ENCODE data around the gene DAP.

The DAP gene

GRCh38 chr5:10686890-10687289 lies 74.1 kb downstream of the DAP start:
- no peak for DNase-seq

- DNase-seq = no peak
These were observed 75.9 kb downstream of the DAP start for GRCh38 chr5:10685115-10685521.

GRCh38 chr5:10684303-10685086 lies 76.5 kb downstream of the DAP start:
- DNase-seq = no peak

GRCh38 chr5:10682801-10683525 lies 78.1 kb downstream of the DAP start:
- no peak for DNase-seq

GRCh38 chr5:10681731-10682679 lies 79.0 kb downstream of the DAP start:
- DNase-seq = peak; percentile 30

GRCh38 chr5:10680876-10681481 lies 80.1 kb downstream of the DAP start:
- no peak for DNase-seq

- no peak for DNase-seq
These were observed 81.6 kb downstream of the DAP start for GRCh38 chr5:10679336-10679988.

GRCh38 chr5:10678244-10678643 lies 82.8 kb downstream of the DAP start:
- no peak for DNase-seq

GRCh38 chr5:10677533-10677932 lies 83.5 kb downstream of the DAP start:
- DNase-seq = no peak

GRCh38 chr5:10676946-10677345 lies 84.1 kb downstream of the DAP start:
- DNase-seq = no peak

- no peak for DNase-seq
These were observed 84.8 kb downstream of the DAP start for GRCh38 chr5:10676224-10676623.

- DNase-seq = no peak
These were observed 85.8 kb downstream of the DAP start for GRCh38 chr5:10675177-10675700.

GRCh38 chr5:10674582-10674981 lies 86.5 kb downstream of the DAP start:
- no peak for DNase-seq

- no peak for DNase-seq
These were observed 86.9 kb downstream of the DAP start for GRCh38 chr5:10674096-10674495.

- no peak for DNase-seq
These were observed 87.6 kb downstream of the DAP start for GRCh38 chr5:10673407-10673806.

GRCh38 chr5:10673017-10673389 lies 88.0 kb downstream of the DAP start:
- no peak for DNase-seq

GRCh38 chr5:10672146-10673016 lies 88.7 kb downstream of the DAP start:
- no peak for DNase-seq

- no peak for DNase-seq
These were observed 89.7 kb downstream of the DAP start for GRCh38 chr5:10671041-10672008.

GRCh38 chr5:10669983-10670382 lies 91.1 kb downstream of the DAP start:
- DNase-seq = no peak

- no peak for DNase-seq
These were observed 92.3 kb downstream of the DAP start for GRCh38 chr5:10668697-10669096.

All from GDM1 (cell line).